Activated naive CD4-positive, alpha-beta T cell treated with anti-CD3 and anti-CD28 coated beads for 36 hours (primary cell): Measurements from ENCODE around the gene CSPG5. TPM values are rescaled to one million over a fixed set of nuclear protein-coding genes. Genes with fewer than 3 reads are reported as not detected.

Experiments
- total RNA-seq, 2 experiments: library from RNA; stranded (reverse); gene quantifications; one replicate each; pipeline ENCODE4 v1.2.3, GENCODE V29; 2021

The CSPG5 gene
- total RNA-seq, 2 experiments from 2014 or later: 0.17 to 0.19 TPM

Other genes with a start within 250 kb of the CSPG5 start
- 10 to 100 TPM; 18.7 to 21.6 TPM for gene PTPN23, start 197.8 kb downstream of the CSPG5 start, total RNA-seq
- 10 to 100 TPM; 31.6 to 34.7 TPM for gene SCAP, start 102.9 kb downstream of the CSPG5 start, total RNA-seq
- 10 to 100 TPM; 32.7 to 33.1 TPM for gene ELP6, start 65.2 kb downstream of the CSPG5 start, total RNA-seq
- 10 to 100 TPM; 82.5 to 84.5 TPM for gene SMARCC1, start 203.0 kb upstream of the CSPG5 start, total RNA-seq
- gene DHX30, start 224.3 kb upstream of the CSPG5 start, total RNA-seq: 10 to 100 TPM; 65.6 to 69.9 TPM